LNCAP (cell line): ENCODE data around the gene WIZ.

Source experiments
- TF ChIP-seq, protein P1 (sequence below): fragments of 450-650 bp; IDR thresholded peaks from 2 replicates; pipeline ENCODE4 v1.5.1; 2017; ENCODE audit warnings: mild to moderate bottlenecking

Gene WIZ

GRCh38 chr19:15421136-15421695 lies 28.5 kb downstream of the WIZ start:
- TF ChIP-seq, protein P1, sequence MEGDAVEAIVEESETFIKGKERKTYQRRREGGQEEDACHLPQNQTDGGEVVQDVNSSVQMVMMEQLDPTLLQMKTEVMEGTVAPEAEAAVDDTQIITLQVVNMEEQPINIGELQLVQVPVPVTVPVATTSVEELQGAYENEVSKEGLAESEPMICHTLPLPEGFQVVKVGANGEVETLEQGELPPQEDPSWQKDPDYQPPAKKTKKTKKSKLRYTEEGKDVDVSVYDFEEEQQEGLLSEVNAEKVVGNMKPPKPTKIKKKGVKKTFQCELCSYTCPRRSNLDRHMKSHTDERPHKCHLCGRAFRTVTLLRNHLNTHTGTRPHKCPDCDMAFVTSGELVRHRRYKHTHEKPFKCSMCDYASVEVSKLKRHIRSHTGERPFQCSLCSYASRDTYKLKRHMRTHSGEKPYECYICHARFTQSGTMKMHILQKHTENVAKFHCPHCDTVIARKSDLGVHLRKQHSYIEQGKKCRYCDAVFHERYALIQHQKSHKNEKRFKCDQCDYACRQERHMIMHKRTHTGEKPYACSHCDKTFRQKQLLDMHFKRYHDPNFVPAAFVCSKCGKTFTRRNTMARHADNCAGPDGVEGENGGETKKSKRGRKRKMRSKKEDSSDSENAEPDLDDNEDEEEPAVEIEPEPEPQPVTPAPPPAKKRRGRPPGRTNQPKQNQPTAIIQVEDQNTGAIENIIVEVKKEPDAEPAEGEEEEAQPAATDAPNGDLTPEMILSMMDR: no peak

DNA sequence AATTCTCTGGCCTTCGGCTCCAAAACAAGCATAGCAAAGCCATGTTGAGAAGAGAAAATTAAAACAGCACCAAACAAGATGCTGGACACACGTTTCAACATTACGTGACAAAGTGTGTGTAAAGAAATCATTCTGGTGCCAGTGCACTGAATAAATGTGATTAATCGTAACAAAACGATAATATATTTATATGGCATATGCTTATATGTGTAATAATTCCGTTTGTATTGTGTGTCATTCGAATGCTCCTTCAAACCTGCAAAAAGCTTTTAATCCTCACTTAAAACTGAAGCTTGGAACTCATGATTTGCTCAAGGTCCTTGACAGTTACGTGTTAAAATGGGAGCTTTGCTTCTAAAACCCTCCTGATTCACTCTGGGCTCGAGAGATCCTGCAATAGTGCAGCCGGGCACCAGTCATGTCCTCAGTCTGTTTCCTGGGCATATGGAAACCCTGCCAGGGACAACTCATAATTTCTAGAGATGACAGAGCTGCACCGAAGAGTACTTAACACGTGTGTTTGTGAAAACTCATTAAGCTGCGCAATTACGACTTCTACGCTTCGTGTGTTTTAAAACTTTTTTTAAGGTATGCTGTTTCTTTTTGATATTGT lies 30.2 kb downstream of the WIZ start:
- TF ChIP-seq, protein P1: no peak; the same call in 1 of the 2 replicates

GRCh38 chr19:15418579-15419412 lies 31.0 kb downstream of the WIZ start, which contains the start of gene AKAP8L:
TSS of gene AKAP8L (minus strand) at chr19:15418988. CDS start at chr19:15418923, 65 bp downstream.
- TF ChIP-seq, protein P1: no peak

DNA sequence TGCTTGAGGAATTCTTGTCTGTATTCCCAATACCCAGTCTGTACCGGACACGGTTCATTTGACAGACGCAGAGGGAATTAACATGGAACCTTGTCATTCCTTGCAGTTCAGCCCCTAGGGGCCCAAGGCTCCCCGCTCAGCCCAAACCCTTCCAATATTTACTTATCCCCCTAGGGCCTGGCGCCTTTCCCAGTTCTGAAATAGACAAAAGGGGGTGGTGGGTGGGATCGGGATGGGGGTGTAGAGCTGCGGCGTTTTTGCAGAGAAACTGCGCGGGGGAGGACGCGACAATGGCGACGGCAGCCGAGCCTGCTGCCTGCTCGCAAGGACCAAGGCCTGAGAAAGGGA lies 31.6 kb downstream of the WIZ start:
- TF ChIP-seq, protein P1: no peak

DNA sequence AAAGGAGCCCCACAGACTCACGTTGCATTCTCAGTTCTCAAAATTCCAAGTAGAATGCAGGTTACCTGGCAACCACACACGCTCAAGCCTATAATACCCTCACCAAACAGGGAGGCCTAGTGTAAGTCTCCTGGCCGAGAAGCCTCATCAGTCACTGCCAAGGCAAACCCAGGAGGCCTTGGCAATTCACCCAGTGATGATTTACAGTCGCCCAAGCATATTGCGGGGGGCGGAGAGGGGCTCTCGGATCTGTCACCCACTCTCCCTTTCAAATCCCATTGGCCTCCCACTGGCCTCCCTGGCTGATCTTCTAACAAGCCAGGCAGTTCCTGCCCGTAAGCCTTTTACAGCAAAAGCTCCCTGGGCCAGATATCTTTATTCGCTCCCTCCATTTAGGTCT lies 32.1 kb downstream of the WIZ start:
- TF ChIP-seq, protein P1: no peak

- TF ChIP-seq, protein P1: no peak
These were observed 36.9 kb downstream of the WIZ start for GRCh38 chr19:15412832-15413231.

GRCh38 chr19:15404780-15405211 lies 45.0 kb downstream of the WIZ start:
- TF ChIP-seq, protein P1: no peak
